Lung (tissue), 12 donors: Measurements from ENCODE around the gene VPS13D. TPM values are rescaled to one million over a fixed set of nuclear protein-coding genes. Genes with fewer than 3 reads are reported as not detected.

Experiments used
- ATAC-seq: fragments of 200-7000 bp; cut with Tn5 transposase; one replicate; pipeline ENCODE4 v1.9.1; 2020; ENCODE audit warnings: moderate number of reproducible peaks; ENCODE audit not compliant: insufficient read depth, low FRiP score
- DNase-seq, 3 donors: peaks; one replicate each; pipeline ENCODE4 v3.0.0-alpha.2; 2013 to 2017
- H3K27ac ChIP-seq, 2 donors: one replicate each; pipeline ENCODE4 v1.5.1; 2013; ENCODE audit warnings: mild to moderate bottlenecking in 2 of 2, moderate library complexity in 2 of 2, control low read depth in 1 of 2, inconsistent platforms in 1 of 2, low read depth in 1 of 2, low read length in 1 of 2
- H3K27me3 ChIP-seq, 3 donors: one replicate each; pipeline ENCODE4 v1.5.1; 2013; ENCODE audit warnings: low read length in 2 of 3; ENCODE audit not compliant: control insufficient read depth in 3 of 3, insufficient read depth in 3 of 3
- H3K36me3 ChIP-seq, 4 donors: one replicate each; pipeline ENCODE4 v1.5.1; 2013; ENCODE audit warnings: low read length in 4 of 4, mild to moderate bottlenecking in 1 of 4, moderate library complexity in 1 of 4; ENCODE audit not compliant: control insufficient read depth in 4 of 4, insufficient read depth in 4 of 4
- H3K4me1 ChIP-seq, 5 donors: one replicate each; pipeline ENCODE4 v1.5.1; 2013; ENCODE audit warnings: low read length in 5 of 5, mild to moderate bottlenecking in 2 of 5, moderate library complexity in 1 of 5; ENCODE audit not compliant: control insufficient read depth in 5 of 5, insufficient read depth in 5 of 5
- H3K4me3 ChIP-seq: one replicate; pipeline ENCODE4 v1.5.1; 2013; ENCODE audit warnings: mild to moderate bottlenecking, control low read depth, moderate library complexity
- H3K9ac ChIP-seq, 2 donors: one replicate each; pipeline ENCODE4 v1.5.1; 2013; ENCODE audit warnings: low read length in 2 of 2, control low read depth in 1 of 2; ENCODE audit not compliant: insufficient read depth in 1 of 2
- H3K9me3 ChIP-seq, 4 donors: one replicate each; pipeline ENCODE4 v1.5.1; 2013; ENCODE audit warnings: low read length in 3 of 4, mild to moderate bottlenecking in 1 of 4, moderate library complexity in 1 of 4; ENCODE audit not compliant: control insufficient read depth in 4 of 4, insufficient read depth in 3 of 4
- CTCF ChIP-seq: IDR thresholded peaks from 2 replicates; pipeline ENCODE4 v1.5.1; 2012; ENCODE audit warnings: mild to moderate bottlenecking; ENCODE audit errors: control extremely low read depth, extremely low read depth
- WGBS, 2 donors: extraction: QIAGEN DNeasy Blood & Tissue Kit; methylation state at CpG; one replicate each; pipeline ENCODE4 v1.1.7; 2013; 5-methylcytosine and 5-hydroxymethylcytosine counted together
- polyA plus RNA-seq, 2 donors: library from polyadenylated mRNA; stranded (reverse); fragments of 200-250 nt; gene quantifications; one replicate each; pipeline ENCODE4 v1.2.1, GENCODE V29; 2013
- total RNA-seq, 2 donors: library from RNA; depleted of rRNA in 1 of 2; stranded (reverse); fragments of >200 nt in 1 of 2; gene quantifications; one replicate each; pipeline ENCODE4 v1.2.1, GENCODE V29; 2014 to 2021
- donor health status: control.
- donor health status: control.
- donor health status: Bipolar disorder and iron deficiency.
- donor health status: healthy.
- donor health status: DM: yes; HTN: yes; CAD: no.

VPS13D gene
- total and polyA plus RNA-seq, 4 donors, result 18.4 to 76.0 (median 37.5) TPM

GRCh38 chr1:12326986-12327385, 97.2 kb downstream of the VPS13D start:
- Histone ChIP-seq H3K27ac (no peak overlapping the region), H3K9me3 (no peaks in the 10 kb centered on the region), H3K36me3 (peaks cover 17 to 32% (median 24%) of the 10 kb centered on the region in 4 donors), H3K27me3 (no peaks in the 10 kb centered on the region), H3K9ac (no peak overlapping the region), H3K4me1 (no peaks in the 10 kb centered on the region), H3K4me3 (no peak overlapping the region)
- TF ChIP-seq CTCF, result no peak
- DNase-seq, result no peak
- WGBS, 2 donors, result 92 to 97% methylated on average over 5 of the region's 5 CpGs
- no peak for ATAC-seq

GRCh38 chr1:12327566-12327965, 97.7 kb downstream of the VPS13D start:
- no peak overlapping the region for H3K27ac ChIP-seq
- no peaks in the 10 kb centered on the region for H3K9me3 ChIP-seq
- H3K27me3 ChIP-seq, result no peaks in the 10 kb centered on the region
- ATAC-seq, result no peak
- H3K36me3 ChIP-seq, result peaks cover 12 to 30% (median 23%) of the 10 kb centered on the region in 4 donors
- H3K4me3 ChIP-seq, result no peak overlapping the region
- H3K4me1 ChIP-seq, result no peaks in the 10 kb centered on the region
- 96 to 97% methylated on average over 7 of the region's 7 CpGs for WGBS, 2 donors
- H3K9ac ChIP-seq, result no peak overlapping the region
- DNase-seq, result no peak
- no peak for TF ChIP-seq CTCF

GRCh38 chr1:12333036-12333785, 103.4 kb downstream of the VPS13D start:
- H3K27ac ChIP-seq, result peak overlapping the region in 1 of 2 donors; percentile 18
- TF ChIP-seq CTCF, result no peak
- H3K36me3 ChIP-seq, result peaks cover 19 to 27% (median 22%) of the 10 kb centered on the region in 4 donors
- no peaks in the 10 kb centered on the region for H3K27me3 ChIP-seq
- peaks cover 0 to 2% (median 0%) of the 10 kb centered on the region in 4 donors for H3K9me3 ChIP-seq
- WGBS, 2 donors, result 86 to 93% methylated on average over 11 of the region's 11 CpGs
- no peak for ATAC-seq
- H3K4me3 ChIP-seq, result no peak overlapping the region
- DNase-seq, result peak in 2 of 3 donors; percentile 46 to 61
- peaks cover 0 to 14% (median 0%) of the 10 kb centered on the region in 5 donors for H3K4me1 ChIP-seq
- no peak overlapping the region for H3K9ac ChIP-seq

GRCh38 chr1:12335815-12336214, 106.0 kb downstream of the VPS13D start:
- ATAC-seq (no peak), DNase-seq (no peak)
- peaks cover 0 to 2% (median 0%) of the 10 kb centered on the region in 4 donors for H3K9me3 ChIP-seq
- no peaks in the 10 kb centered on the region for H3K27me3 ChIP-seq
- WGBS, 2 donors, result 96 to 99% methylated on average over 4 of the region's 4 CpGs
- peak overlapping the region in 1 of 2 donors; percentile 82 for H3K27ac ChIP-seq
- TF ChIP-seq CTCF, result no peak
- H3K36me3 ChIP-seq, result peaks cover 14 to 25% (median 18%) of the 10 kb centered on the region in 4 donors
- peaks cover 0 to 28% (median 0%) of the 10 kb centered on the region in 5 donors for H3K4me1 ChIP-seq
- no peak overlapping the region for H3K4me3 ChIP-seq
- H3K9ac ChIP-seq, result no peak overlapping the region
